Measurements from ENCODE around the gene MYH9.

- TF ChIP-seq CTCF (IDR thresholded peaks at IDR 0.05) (no peak), POLR2A (IDR thresholded peaks at IDR 0.05) (no peak)
Observed at GRCh38 chr22:36306227-36306626, 81.5 kb downstream of the MYH9 start.
